ENCODE results near the gene TNKS1BP1. TPM values are rescaled to one million over a fixed set of nuclear protein-coding genes. Genes with fewer than 3 reads are reported as not detected.
"Not testable (repeated sequence)": the region's sequence is repeated elsewhere in the genome, so short reads cannot be mapped to it uniquely, and the experiment has no call there.

Gene TNKS1BP1
- total RNA-seq, 1 donor from 2014 or later: 236 TPM

- no peak for DNase-seq (ENCODE audit: low spot score)
Observed at GRCh38 chr11:57297221-57297620, 27.5 kb downstream of the TNKS1BP1 start.

DNA sequence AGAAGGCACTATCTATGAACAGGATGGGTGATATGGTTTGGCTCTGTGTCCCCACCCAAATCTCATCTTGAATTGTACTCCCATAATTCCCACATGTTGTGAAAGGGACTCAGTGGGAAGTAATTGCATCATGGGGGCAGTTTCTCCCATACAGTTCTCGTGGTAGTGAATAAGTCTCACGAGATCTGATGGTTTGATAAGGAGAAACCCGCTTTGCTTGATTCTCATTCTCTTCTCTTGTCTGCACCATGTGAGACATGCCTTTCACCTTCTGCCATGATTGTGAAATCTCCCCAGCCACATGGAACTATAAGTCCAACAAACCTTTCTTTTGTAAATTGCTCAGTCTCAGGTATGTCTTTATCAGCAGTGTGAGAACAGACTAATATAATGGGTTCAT is 28.5 kb downstream of the TNKS1BP1 start:
- not testable (repeated sequence) for DNase-seq (ENCODE audit: low spot score)

GRCh38 chr11:57294225-57295131 is 30.3 kb downstream of the TNKS1BP1 start:
- DNase-seq (ENCODE audit: low spot score): no peak

DNA sequence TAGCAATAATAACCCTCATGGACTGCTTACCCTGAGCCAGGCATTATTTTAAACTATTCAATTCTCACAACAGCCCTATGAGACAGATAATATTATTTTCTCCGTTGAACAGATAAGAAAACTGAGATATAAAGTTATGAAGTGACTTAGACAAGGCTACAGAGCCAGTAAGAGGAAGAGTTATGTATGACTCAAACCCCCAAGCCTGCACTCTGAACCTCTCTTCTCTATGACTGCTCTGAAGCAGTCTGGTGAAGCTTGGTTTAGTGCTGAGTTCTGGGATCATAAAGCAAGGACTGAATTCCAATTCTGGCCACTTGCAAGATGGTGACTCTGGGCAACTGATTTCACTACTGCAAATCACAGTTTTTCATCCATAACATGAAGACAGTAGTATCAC is 34.5 kb downstream of the TNKS1BP1 start:
- no peak for DNase-seq (ENCODE audit: low spot score)

DNA sequence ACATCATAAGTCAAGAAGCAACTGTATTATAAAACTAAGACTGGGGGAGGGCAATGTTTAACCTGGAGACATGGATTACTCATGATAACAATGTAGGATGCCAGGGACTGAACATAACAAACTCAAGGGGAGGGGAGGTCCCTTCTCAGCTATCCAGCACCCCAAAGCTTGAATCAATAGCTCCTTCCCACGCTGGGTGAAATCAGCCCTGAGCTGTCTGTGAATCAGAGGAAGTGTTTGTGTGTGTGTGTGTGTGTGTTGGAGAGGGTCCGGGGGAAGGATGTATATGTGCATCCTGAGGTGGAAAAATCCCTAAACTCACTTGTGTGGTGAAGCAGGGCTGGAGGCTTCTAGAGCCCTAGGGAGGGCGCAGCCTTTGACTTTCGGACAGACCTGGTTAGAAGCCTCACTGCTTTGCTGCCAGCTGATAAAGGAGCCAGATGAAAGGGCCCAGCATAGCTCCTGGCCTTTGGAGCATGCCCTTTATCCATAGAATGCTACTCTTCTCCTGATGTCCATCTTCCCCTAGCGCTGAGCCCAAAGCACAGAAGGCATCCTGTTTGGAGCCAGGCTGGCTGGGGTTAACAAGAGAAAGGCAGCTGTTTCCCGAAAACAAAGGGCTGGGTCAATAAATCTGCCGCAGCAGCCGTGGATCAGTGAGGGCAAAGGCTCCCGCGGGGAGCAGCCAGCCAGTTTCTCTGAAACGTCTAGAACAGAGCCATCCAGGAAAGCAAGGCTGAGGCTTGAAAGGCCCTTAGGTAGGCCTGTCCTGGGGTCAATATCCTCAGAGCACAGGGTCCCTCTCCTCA is 35.8 kb downstream of the TNKS1BP1 start:
- no peak for DNase-seq (ENCODE audit: low spot score)

DNA sequence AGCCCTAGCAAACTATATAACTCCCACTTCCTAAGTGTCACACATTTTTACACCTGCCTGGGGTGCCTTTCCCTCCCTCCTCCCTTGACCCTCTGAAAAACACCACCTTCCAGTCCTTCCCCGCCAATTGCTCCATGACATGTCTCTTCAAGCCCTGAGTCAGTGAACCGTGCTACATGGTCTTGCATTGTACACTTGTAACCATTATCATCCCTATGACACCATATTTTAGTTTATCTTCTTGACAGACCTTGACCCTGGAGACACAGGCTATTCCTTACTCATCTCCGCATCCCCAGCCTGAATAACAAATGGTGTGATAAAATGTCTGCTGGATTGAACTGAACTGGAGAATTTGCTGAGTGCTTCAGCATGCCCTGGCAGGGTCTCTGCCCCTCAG is 36.9 kb downstream of the TNKS1BP1 start:
- no peak for DNase-seq (ENCODE audit: low spot score)

- no peak for DNase-seq (ENCODE audit: low spot score)
Observed at GRCh38 chr11:57283231-57283990, 41.3 kb downstream of the TNKS1BP1 start.

- DNase-seq (ENCODE audit: low spot score): not testable (repeated sequence)
Observed at GRCh38 chr11:57281546-57281945, 43.2 kb downstream of the TNKS1BP1 start.

DNA sequence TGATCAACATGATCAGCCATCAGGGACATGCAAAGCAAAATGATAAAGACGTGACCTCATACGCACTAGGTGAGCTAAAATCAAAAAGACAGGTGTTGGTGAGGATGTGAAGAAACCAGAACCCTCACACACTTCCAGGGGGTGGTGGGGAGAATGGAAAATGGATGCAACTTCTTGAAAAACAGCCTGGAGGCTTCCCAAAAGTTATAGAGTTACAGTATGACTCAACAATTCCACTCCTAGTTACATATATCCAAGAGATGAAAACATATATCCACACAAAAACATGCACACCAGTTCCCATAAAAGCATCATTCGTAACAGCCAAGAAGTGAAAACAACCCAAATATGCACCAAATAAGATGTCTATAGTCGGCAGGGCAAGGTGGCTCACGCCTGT is 45.6 kb downstream of the TNKS1BP1 start:
- DNase-seq (ENCODE audit: low spot score): no peak

GRCh38 chr11:57278721-57279095 is 46.0 kb downstream of the TNKS1BP1 start:
- no peak for DNase-seq (ENCODE audit: low spot score)

- DNase-seq (ENCODE audit: low spot score): no peak
Observed at GRCh38 chr11:57277845-57278720, 46.7 kb downstream of the TNKS1BP1 start.

DNA sequence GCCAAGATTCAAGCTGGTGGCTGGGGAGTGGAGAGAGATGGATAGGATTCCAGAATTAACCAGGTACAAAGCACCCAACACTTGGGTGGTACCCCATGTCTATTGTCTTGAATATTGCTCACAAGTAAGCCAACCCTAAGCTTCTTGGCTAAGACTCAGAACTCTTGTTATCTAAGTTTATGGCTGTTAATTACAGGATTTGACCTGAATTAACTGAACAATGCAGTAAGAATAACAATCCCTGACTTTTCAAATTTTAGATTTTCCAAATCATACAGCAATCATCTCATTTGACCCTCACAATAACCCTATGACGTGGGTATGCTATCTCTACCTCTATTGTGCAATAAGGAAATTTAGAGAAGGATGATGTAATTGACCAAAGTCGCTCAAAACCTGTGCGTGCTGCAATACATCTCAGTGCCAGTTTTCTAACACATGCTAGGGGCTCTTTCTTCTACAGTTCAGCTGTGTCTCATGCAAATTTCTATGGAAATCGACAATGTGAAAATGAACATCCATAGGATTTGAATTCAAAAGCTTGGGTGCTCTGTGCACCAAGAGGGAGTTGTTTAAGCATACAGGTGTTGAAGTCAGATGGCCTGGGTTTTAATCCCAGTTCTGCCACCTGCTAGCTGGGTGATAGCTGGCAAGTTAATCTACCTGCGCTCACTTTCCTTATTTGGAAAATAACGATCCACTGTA is 47.6 kb downstream of the TNKS1BP1 start:
- no peak for DNase-seq (ENCODE audit: low spot score)

DNA sequence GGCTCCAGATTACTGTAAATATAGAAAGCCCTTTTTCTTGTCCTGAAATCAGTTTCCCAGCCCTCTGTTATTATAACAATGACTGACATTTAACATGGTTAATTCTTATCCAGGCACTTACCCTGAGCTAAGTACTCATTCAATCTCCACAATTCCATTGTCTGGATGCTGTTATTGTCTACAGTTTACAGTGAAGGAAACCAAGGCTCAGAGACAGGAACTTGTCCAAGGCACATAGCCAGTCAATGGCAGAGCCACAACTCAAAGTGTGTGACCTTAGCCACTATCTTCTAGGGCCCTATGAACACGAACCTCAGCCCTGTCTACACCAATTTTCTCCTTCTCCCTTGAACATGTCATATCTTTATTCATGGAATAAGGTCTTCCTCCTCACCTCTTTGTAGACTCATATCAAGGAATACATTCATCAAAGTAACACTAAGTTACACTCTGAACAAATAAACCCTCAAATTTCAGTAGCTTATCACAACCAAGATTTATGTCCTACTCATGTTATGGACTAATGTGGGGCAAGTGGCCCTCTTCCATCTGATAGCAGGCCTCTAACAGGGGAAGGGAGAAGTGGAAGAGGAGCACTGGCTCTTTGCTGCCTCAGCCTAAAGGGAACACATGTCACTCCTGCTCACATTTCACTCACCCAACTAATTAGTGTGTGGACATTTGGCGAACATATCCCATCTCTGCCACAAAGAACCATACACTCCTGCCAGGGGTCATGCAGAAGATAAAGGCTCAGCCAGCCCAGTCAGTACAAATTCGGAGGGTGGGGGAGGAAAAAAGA is 48.4 kb downstream of the TNKS1BP1 start:
- DNase-seq (ENCODE audit: low spot score): no peak

DNA sequence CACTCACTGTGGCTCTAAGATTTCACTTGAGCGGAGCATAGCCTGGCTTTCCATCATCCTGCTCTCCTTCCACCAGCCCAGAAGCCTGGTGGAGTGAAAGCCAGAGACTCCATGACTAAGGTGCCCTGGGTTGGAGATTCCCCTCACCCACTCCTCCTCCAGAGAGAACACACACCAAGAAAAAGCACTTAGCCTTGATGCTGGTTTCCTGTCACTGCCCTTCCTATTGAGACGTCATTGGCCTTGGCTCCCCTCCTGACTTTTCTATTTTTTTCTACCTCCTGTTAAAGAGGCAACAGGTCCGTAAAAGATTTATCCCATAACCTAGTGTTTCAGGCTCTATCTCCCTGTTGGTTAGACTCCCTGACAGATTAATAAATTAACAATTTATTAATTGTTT is 49.2 kb downstream of the TNKS1BP1 start:
- no peak for DNase-seq (ENCODE audit: low spot score)

- DNase-seq (ENCODE audit: low spot score): no peak
Observed at GRCh38 chr11:57274904-57275498, 49.8 kb downstream of the TNKS1BP1 start.

GRCh38 chr11:57273448-57274058 is 51.2 kb downstream of the TNKS1BP1 start:
- no peak for DNase-seq (ENCODE audit: low spot score)

DNA sequence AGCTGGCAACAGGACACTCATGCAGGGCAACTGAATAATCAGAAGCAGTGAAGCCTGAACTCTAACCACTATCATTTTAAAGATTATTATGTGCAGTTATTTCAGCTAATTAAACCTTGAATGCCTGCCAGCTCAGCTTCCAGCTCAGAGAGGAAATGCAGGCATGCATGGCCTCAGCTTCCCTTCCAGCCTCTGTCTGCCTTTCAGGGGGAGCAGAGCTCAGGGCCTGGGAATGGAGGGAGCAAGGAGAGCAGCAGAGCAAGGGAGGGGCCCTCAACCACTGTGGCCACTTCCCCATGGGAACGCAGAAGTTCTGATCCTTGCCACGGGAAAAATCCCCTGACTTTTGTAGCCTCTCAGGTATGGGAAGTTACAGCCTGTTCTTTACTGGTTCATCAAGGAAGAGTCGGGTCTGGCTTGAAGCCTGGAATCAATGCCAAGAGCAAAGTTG is 55.2 kb downstream of the TNKS1BP1 start:
- DNase-seq (ENCODE audit: low spot score): no peak

GRCh38 chr11:57266157-57266556 is 58.6 kb downstream of the TNKS1BP1 start:
- DNase-seq (ENCODE audit: low spot score): no peak
